ENCODE results near the gene DYNLT1.

DNA sequence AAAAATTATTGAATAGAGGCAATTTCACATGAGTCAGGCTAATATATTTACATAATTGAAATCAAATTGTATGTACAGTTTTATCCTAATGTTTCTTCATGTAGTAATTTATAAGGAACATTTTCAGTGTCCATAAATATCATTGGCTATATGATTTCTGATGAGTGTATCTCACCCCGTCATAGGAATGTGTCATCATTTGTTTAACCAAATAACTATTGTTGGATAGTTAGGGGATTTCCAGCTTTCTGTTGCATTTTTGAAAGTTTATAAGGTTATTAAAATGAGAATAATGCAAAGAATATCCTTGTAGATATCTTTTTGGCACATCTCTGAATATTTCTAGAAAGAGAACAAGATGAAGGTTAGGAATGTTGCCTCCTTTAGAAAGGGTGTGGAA is 44.3 kb upstream of the DYNLT1 start:
- TF ChIP-seq, protein P1, sequence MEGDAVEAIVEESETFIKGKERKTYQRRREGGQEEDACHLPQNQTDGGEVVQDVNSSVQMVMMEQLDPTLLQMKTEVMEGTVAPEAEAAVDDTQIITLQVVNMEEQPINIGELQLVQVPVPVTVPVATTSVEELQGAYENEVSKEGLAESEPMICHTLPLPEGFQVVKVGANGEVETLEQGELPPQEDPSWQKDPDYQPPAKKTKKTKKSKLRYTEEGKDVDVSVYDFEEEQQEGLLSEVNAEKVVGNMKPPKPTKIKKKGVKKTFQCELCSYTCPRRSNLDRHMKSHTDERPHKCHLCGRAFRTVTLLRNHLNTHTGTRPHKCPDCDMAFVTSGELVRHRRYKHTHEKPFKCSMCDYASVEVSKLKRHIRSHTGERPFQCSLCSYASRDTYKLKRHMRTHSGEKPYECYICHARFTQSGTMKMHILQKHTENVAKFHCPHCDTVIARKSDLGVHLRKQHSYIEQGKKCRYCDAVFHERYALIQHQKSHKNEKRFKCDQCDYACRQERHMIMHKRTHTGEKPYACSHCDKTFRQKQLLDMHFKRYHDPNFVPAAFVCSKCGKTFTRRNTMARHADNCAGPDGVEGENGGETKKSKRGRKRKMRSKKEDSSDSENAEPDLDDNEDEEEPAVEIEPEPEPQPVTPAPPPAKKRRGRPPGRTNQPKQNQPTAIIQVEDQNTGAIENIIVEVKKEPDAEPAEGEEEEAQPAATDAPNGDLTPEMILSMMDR (IDR thresholded peaks at IDR 0.05; ENCODE audit: poor library complexity), result no peak
- TF ChIP-seq EZH2phosphoT487 (IDR thresholded peaks at IDR 0.05; ENCODE audit: low read depth, severe bottlenecking, unreplicated experiment) (no peak), EZH2 (IDR thresholded peaks at IDR 0.05; ENCODE audit: borderline replicate concordance) (no peak)
